ENCODE data around the gene SLC2A9.
"Not testable (repeated sequence)": the region's sequence is repeated elsewhere in the genome, so short reads cannot be mapped to it uniquely, and the experiment has no call there.

The SLC2A9 gene

DNA sequence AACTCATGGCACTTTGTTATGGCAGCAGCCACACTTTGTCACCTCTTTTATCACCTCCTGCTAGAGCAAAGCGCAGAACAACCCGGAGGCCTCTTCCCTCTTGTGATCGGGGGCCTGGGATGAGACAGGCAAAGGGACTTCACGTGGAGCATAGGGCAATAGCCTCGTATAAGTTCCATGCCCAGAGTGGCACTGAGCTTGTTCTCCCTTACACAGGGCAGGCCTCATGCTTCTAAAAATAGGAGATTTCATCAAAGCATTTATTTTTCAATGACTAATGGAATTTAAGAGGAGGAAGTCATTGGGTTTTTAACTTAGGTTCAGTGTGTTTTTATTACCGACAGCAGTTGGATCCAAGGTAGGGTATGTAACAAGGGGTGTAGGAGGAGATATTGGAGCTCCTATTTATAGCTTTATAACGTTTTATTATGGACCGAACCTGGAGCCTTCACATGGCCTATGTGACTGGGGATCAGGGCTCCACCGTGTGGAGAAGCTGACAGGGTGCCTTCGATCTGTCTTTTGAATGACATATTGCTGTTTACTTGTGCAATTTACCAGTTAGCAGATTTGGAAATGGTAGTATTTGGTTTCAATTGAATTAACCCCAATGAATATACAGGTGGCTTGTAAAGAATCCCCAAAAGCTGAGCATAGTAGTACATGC is 93.8 kb downstream of the SLC2A9 start:
- DNase-seq (ENCODE audit: low read depth in 2 of 2), result no peak

DNA sequence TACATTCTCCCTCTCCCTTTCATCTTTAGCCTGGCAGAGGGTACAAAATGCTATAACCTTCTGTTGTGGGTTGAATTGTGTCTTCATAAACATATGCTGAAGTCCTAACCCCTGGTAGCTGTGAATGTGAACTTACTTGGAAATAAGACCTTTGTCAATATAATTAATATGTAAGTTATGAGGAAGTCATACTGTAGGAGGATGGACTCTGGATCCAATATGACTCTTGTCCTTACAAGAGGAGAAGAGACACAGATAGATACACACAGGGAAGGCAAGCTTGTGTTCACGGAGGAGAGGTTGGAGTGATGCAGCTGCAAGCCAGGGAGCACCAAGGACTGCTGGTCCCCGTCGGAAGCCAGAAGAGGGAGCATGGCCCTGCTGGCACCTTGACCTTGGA is 94.7 kb downstream of the SLC2A9 start:
- no peak for DNase-seq (ENCODE audit: low read depth in 2 of 2)

DNA sequence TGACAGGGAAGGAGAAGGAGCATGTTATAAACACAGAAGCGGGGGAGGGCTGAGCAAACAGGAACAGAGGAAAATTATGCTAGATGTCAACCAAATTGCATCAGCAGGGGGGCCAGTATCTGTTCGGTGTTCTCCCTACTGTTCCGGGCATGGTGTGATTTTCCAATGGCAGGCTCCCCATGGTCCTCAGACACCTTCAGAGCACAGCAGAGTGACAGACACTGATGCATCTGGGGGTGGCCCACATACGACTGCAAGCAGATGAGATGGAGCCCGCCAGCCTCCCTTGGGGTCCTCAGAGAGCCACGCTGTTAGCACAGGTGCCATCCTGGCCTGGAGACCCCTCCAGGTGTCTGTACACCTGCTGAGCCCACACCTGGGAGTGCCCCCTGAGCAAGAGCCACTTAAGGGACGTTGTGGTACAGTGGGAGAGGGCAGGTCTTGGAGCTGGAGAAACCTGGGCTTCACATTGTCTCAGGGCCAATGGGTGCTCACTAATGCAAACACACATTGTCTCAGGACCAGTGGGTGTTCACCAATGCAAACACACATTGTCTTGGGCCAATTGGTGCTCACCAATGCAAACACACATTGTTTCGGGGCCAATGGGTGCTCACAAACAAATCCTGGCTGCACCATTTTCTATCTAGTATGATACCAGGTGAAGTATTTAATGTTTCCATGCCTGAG is 95.4 kb downstream of the SLC2A9 start:
- no peak for DNase-seq (ENCODE audit: low read depth in 2 of 2)

DNA sequence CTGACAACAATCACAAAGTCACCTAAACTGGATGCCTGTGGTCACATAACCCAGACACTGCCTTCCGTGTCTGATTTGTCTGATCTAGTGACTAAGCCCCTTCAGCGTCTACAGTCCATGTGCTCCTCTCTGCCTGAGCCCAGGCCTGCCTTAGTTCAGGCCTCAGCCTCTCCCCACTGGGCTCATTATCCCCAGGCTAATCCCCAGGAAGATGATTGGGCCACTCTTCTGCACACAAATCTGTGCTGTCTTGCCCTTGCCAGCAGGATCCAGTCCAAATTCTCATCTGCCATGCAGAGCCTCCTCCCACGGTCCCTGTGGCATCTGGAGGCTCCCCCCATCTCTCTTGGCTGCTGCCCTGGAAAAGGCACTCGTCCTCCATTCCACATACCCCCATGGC is 96.5 kb downstream of the SLC2A9 start:
- no peak for DNase-seq (ENCODE audit: low read depth in 2 of 2)

DNA sequence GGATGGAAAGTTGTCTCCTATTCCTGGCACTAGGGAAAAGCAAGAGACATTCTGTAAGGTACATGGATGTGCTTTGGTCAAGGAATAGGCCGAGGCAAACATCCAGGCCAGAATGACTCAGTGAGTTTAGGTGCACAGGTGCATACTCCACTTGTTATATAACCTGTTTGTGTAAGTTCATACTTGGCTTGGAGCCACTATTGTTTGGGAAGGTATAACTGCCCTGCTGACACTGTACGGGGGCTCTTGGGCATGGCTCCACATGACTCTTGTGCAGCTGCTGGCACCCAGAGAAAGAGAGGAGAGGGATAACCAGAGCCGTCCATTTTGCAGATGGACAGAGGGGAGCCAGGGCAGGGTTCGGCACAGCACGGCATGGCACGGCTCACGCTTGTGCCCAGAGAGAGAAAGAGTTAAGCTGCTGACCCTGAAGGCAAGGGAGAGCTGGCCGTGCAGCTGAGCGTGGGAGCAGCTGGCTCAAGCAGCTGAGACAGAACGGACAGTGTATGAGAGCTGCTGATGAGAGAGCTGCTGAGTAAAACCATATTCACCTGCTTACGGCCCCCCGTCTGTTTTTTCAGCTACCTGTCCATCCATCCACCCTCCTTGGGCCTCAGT is 98.0 kb downstream of the SLC2A9 start:
- DNase-seq (ENCODE audit: low read depth in 2 of 2), result no peak

DNA sequence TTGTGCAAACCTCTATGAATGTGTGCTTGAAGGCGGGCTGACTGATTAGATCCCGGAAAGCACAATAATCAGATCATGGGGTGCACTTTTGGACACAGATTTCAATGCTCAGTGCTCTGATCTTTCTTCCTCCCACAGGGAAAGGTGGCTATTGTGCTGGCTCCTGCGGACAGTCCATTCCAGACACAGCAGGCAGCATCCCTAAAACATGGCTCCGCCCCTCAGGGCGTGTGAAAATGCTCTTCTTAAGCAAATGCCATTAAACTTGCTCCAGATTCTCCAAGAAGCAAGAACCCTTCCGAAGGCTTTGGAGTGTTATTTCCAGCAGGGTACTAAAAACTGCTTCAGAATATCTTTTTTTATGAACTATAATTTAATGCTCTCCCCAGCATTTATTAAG is 100.0 kb downstream of the SLC2A9 start:
- DNase-seq (ENCODE audit: low read depth in 2 of 2), result no peak

DNA sequence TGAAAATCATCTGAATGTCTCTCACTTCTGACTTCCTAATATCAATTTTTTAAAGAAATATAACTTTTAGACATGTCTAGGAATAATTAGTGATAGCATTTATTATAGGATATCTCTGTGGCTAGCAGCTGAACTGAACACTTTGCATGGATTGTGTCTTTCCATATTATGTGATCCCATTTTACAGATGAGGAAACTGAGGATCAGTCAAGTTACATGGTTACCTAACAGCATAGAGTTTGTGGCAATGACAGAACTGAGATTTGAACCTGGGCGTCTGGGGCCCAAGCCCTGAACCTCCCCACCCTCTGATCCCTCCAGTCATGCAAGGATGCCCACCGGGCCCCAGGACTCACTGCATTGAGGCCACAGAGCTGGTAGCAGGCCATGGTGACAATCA is 101.3 kb downstream of the SLC2A9 start:
- DNase-seq (ENCODE audit: low read depth in 2 of 2), result no peak

DNA sequence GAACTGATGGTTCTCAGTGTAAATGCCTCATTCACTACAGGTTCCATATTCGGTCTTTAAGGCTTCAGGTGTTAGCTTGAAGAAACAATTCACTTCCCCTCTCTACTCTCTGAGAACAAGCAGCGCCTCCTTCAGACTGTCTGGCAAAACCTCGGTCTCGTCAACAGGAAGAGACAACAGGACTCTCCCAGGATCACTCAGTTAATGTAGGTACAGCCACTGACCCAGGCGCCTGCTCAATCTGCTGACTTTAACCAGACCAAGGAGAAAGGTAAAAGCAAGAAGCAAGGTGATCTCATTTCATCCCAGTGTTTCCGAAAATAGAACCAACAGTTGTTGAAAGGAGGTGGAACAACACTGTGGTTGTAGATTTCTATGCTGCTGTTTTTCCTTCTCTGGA is 102.2 kb downstream of the SLC2A9 start:
- no peak for DNase-seq (ENCODE audit: low read depth in 2 of 2)

DNA sequence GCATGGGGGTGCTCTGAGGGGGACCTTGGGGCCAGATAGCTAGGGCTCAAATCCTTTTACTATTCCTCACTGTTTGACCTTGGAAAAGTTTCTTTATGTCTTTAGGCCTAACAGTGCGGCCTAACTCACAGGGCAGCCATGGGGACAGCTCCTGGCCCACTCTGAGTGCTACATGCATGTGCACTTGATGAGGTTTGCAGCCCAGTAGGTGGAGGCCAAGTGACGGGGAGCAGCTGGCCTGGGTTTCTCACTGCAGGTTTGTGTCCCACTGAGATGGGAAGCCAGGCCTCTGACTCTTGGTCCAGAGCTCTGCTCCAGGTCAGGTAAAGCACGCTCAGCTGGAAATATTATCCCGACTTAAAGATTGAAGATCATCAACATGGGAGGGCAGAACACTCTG is 102.8 kb downstream of the SLC2A9 start:
- DNase-seq (ENCODE audit: low read depth in 2 of 2), result no peak

DNA sequence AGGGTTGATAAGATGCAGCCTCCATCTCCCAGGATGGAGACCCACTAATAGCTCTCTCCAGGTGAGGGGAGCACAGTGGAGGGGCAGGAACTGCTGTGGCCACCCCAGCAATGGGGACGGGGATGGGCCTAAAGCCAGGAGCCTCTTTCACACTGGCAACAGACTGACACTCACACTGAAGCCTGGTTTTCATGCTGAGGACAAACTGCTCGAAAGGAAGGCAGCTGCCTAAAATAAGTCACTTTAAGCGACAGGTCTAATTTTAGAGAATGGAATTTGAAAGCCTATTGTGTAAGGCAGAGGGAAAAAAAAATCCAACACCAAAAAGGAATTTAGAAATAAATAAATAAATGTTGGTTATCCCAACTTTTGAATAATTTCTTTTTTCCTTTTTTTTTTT is 104.4 kb downstream of the SLC2A9 start:
- DNase-seq (ENCODE audit: low read depth in 2 of 2), result no peak

DNA sequence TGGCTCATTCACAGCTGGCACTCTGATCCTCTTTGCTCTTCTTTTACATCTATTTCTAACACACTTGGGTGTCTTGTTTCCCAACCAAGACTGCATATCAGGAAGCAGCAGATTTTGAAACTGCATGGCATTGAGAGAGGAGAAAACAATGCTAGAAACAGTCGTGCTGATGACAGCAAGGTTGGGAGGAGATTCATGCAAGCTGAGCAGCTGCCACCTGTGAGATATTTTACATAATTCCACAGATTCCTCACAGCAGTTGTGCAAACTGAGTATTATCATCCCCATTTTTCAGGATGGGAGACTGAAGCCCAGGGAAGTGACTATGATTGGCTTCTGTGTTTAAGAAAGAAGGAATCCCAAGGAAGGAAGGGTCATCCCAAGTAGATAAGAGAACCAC is 105.0 kb downstream of the SLC2A9 start:
- DNase-seq (ENCODE audit: low read depth in 2 of 2), result no peak

DNA sequence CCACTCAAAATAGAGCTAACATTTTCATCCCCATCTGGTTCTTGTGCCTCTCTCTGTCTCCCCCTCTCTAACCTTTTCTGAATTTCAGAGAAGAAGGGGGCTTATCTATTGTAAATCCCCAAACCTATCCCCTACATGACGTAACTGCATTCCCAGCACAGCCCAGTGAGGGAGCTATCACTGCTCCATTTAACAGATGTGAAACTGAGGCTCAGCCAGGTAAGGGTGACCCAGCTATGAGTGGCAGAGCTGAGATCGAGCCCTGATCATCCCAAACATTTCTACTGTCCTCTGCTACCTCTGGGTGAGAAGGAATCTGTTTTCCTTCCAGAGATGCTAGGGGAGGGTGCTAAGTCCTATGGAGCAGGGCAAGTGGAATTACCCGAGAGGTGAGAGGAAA is 107.5 kb downstream of the SLC2A9 start:
- DNase-seq (ENCODE audit: low read depth in 2 of 2), result no peak

DNA sequence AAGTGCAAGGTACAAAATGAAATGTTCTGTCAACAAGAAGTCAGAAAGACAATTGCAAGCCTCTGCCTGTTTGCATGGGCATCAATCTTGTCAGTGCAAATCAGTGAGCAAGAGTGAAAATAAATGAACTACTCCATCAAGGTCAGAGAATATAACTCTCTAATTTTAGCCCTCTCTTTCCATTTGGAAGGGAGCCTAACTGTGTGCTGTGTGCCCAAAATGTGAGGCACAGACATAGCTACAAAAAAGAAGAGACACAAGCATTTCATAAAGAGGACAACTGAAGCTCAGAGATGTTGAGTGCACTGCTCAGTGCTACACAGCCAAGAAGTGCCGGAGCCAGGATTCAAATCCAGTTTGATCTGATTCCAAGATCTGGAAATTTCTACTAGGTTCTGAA is 114.3 kb downstream of the SLC2A9 start:
- DNase-seq (ENCODE audit: low read depth in 2 of 2), result no peak

DNA sequence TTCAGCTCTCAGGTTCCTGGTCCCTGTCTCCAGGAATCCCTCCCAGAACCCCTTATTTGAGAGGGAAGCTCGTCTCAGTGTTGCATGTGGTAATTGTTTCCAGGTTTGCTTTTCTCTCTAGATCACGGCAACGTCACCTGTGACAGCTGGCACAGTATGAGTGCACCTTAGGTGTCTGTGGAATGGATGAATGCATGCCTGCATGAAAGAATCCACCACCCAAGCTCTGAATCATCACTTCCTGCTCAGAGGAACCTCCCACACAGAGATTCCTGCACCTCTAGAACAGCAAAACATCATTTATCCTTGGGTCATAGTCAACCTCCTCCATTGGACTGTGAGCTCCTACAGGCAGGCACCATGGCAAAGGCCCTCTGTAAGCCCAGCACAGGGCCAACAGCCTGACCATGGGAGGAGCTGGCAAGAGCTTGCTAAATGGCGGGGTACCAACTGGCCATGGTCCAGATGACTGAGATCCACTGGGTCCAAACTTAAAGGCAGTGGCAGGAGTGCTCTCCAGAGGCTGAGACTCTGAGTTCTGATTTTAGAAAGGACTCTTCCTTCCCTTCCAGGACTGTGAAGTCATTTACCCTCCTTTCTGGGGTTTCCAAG is 116.2 kb downstream of the SLC2A9 start:
- no peak for DNase-seq (ENCODE audit: low read depth in 2 of 2)

DNA sequence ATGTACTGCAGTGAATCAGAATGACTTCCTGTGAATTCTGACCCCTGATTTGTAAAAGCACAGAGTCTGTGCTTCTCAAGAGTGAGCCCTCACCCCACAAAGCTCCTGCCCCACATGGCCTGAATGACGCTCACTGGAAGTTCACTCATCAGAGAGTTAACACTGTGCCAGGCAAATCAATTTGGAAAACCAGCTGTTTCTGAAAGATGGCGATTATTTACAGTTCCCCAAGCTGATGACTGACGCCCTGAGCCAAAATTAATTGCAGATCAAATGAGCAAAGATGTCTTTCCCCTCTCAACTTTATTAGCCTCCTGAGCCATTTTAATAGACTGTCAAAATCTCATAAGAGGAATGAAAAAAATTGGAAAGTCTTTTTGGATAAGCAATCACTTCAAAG is 118.0 kb downstream of the SLC2A9 start:
- DNase-seq (ENCODE audit: low read depth in 2 of 2), result no peak

DNA sequence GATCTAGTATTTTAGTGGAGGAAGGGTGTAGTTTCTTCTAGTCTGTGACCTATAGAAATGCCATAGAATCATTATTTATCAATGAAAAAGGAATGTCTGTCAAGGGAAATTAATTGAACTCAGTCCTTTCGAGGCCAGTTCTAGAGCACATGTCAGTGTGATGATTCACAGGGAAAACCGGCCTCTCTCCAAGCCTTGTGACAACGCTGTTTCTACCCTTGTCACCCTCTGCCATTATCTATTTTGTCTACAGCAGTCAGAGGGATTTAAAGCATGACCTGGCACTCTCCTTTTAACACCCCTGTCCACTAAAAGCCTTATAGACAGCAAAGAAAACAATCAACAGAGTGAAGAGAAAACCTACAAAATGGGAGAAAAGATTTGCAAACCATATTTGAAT is 120.0 kb downstream of the SLC2A9 start:
- no peak for DNase-seq (ENCODE audit: low read depth in 2 of 2)

DNA sequence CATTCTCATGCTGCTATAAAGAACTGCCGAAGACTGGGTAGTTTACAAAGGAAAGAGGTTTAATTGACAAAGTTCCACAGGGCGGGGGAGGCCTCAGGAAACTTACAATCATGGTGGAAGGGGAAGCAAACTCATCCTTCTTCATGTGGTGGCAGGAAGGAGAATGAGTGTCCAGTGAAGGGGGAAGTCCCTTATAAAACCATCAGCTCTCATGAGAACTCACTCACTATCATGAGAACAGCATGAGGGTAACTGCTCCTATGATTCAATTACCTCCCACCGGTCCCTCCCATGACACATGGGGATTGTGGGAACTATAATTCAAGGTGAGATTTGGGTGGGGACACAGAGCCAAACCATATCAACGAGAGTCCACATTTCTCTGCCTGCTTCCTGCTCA is 120.7 kb downstream of the SLC2A9 start:
- DNase-seq (ENCODE audit: low read depth in 2 of 2), result not testable (repeated sequence)

DNA sequence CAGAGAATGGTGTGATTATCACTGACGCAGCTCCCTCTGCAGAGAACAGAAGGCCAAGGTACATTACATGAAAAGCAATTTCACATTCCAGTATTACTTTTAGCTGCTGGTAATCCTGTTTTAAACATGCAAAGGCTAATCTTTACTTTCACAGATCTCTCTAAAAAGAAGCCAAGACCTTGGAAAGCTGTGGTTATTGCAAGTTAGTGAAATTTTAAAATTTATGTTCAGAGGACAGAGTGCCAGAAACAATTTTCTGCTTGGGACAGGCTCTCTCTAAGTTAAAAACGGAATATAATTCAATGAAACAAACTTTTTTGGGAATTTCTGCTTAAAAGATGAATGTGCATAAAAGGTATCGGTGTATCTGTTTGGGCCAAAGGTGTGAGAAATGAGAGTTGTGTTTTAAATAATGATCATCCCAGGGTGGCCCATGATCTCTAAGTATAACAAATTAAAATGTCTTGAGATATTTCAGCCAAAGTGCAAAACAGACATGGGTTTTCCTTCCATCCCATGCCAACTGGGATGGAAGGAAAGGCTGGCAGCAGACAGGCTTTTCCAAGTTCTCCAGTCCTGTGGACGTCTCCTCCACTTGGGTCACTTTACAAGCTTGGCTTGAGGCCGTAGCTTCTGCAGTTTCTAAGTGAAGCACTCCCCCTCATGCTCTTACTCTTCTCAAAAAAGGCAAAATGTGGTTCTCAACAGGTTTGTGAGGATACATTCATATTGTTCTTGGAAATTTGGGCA is 121.8 kb downstream of the SLC2A9 start:
- DNase-seq (ENCODE audit: low read depth in 2 of 2), result no peak

DNA sequence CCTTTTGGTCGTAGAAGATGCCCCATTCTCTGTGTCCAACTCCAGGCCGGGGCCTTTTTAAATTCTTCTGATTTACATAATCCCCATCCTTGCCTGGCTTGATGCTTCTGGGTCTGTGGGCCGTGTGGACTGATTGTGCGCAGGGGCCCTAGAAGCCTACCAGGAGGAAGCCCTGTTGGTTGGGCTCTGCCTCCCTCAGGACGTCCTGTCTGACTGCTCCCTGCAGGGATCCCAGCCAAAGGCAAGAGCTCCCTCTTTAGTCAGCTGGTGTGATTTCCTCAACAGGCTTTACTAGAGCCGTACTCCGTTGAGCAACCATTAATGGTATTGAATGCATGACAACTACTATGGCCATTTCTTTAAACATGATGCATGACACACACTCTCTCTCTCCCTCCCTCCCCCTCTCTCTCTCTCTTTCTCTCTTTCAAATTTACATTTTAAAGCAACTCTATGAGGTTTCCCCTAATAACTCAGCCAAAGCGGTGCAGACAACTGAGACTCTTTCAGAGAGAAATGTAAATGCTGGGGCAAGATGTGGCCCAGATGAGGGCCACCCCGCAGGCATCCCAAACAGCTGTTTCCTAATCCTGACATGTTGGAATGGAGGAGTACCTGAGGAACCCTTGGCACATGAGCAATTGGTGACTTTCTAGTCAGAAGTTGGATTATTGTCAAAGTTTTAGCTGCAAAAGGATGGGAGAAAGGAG is 122.5 kb downstream of the SLC2A9 start:
- DNase-seq (ENCODE audit: low read depth in 2 of 2), result no peak

DNA sequence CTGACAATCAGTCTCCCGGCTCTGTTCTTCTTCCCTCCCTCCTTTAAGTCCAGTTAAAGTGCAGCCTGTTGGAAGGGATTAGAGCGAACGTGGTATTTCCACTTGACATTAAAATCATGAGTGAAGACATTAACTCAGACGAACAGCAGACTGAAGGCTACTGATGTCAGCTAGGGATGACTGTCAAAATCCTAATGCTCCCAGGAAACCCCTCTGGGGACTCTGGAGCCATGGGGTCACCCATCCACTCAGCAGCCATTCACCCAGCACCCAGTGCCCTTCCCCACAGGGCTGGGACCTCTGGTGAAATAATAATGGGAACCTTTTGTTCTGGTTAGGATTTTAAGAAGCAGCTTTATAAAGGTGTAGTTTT is 126.0 kb downstream of the SLC2A9 start:
- DNase-seq (ENCODE audit: low read depth in 2 of 2), result no peak

DNA sequence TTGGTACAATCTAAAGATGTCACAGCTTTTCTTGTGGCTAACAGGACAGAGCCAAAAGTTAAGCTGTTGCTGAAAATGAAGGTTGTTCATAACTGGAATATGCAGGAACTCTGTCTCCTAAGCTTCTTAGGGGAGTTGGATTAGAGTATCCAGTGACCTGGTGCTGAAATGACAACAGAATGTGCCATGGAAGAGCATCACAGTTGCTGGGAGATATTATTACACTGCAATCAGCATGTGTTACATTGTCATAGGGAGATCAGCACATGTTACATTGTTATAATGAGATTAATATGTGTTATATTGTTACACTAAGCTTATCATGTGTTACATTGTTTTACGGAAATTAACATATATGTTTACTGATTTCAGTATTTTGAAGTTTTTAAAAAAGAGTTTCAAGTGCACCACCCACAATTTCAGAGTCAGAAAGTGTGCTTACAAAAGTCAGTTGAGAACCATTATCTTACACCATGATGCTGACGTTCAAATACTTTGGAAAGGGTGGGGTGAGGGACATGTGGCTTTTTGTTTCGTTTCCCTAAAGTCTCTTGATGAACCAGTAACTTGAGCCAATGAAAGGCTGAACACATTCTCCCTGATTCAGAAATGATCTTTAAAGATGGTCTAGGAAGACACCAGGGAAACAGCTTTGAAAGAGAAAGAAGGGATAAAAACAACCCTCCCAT is 126.5 kb downstream of the SLC2A9 start:
- DNase-seq (ENCODE audit: low read depth in 2 of 2), result no peak

Measured in stimulated activated CD4-positive, alpha-beta T cell treated with anti-CD3 and anti-CD28 coated beads, Interleukin-12 subunit alpha, Interleukin-12 subunit beta, amount 100 ng/mL, for 24 hours (primary cell).